ENCODE data around the gene PCGF6.
A peak's percentile ranks its signal among the peaks of the same experiment; 100 is the strongest.

PCGF6 gene

GRCh38 chr10:103280506-103280905 lies 70.4 kb downstream of the PCGF6 start:
- DNase-seq (ENCODE audit: low spot score), result no peak
- TF ChIP-seq CTCF (IDR thresholded peaks at IDR 0.05; ENCODE audit: poor library complexity, severe bottlenecking), result no peak
- no peak overlapping the region for H3K27ac ChIP-seq (ENCODE audit: poor library complexity, severe bottlenecking)
- no peak overlapping the region for H3K4me3 ChIP-seq (ENCODE audit: severe bottlenecking)
- H3K4me1 ChIP-seq (ENCODE audit: insufficient read depth, poor library complexity, severe bottlenecking), result no peaks in the 10 kb centered on the region
- no peaks in the 10 kb centered on the region for H3K36me3 ChIP-seq (ENCODE audit: low read depth)
- H3K9me3 ChIP-seq (ENCODE audit: severe bottlenecking), result no peaks in the 10 kb centered on the region
- peaks cover 33% of the 10 kb centered on the region for H3K27me3 ChIP-seq (ENCODE audit: insufficient read depth, poor library complexity, severe bottlenecking)
- ATAC-seq (ENCODE audit: low read depth), result no peak

GRCh38 chr10:103280031-103280430 lies 70.9 kb downstream of the PCGF6 start:
- DNase-seq (ENCODE audit: low spot score), result no peak
- H3K4me3 ChIP-seq (ENCODE audit: severe bottlenecking), result no peak overlapping the region
- H3K36me3 ChIP-seq (ENCODE audit: low read depth), result no peaks in the 10 kb centered on the region
- no peaks in the 10 kb centered on the region for H3K9me3 ChIP-seq (ENCODE audit: severe bottlenecking)
- no peak overlapping the region for H3K27ac ChIP-seq (ENCODE audit: poor library complexity, severe bottlenecking)
- no peak for TF ChIP-seq CTCF (IDR thresholded peaks at IDR 0.05; ENCODE audit: poor library complexity, severe bottlenecking)
- H3K27me3 ChIP-seq (ENCODE audit: insufficient read depth, poor library complexity, severe bottlenecking), result peaks cover 33% of the 10 kb centered on the region
- ATAC-seq (ENCODE audit: low read depth), result no peak
- H3K4me1 ChIP-seq (ENCODE audit: insufficient read depth, poor library complexity, severe bottlenecking), result no peaks in the 10 kb centered on the region

GRCh38 chr10:103278862-103279298 lies 72.1 kb downstream of the PCGF6 start:
- DNase-seq (ENCODE audit: low spot score) (no peak), ATAC-seq (ENCODE audit: low read depth) (no peak)
- Histone ChIP-seq H3K27ac (ENCODE audit: poor library complexity, severe bottlenecking) (no peak overlapping the region), H3K4me1 (ENCODE audit: insufficient read depth, poor library complexity, severe bottlenecking) (peaks cover under 1% of the 10 kb centered on the region), H3K36me3 (ENCODE audit: low read depth) (no peaks in the 10 kb centered on the region), H3K9me3 (ENCODE audit: severe bottlenecking) (no peaks in the 10 kb centered on the region), H3K4me3 (ENCODE audit: severe bottlenecking) (no peak overlapping the region), H3K27me3 (ENCODE audit: insufficient read depth, poor library complexity, severe bottlenecking) (peaks cover 33% of the 10 kb centered on the region)
- no peak for TF ChIP-seq CTCF (IDR thresholded peaks at IDR 0.05; ENCODE audit: poor library complexity, severe bottlenecking)

GRCh38 chr10:103278537-103278823 lies 72.5 kb downstream of the PCGF6 start:
- TF ChIP-seq CTCF (IDR thresholded peaks at IDR 0.05; ENCODE audit: poor library complexity, severe bottlenecking), result no peak
- Histone ChIP-seq H3K9me3 (ENCODE audit: severe bottlenecking) (no peaks in the 10 kb centered on the region), H3K36me3 (ENCODE audit: low read depth) (no peaks in the 10 kb centered on the region), H3K27me3 (ENCODE audit: insufficient read depth, poor library complexity, severe bottlenecking) (peaks cover 33% of the 10 kb centered on the region), H3K4me1 (ENCODE audit: insufficient read depth, poor library complexity, severe bottlenecking) (peaks cover 5% of the 10 kb centered on the region), H3K4me3 (ENCODE audit: severe bottlenecking) (no peak overlapping the region), H3K27ac (ENCODE audit: poor library complexity, severe bottlenecking) (no peak overlapping the region)
- DNase-seq (ENCODE audit: low spot score) (no peak), ATAC-seq (ENCODE audit: low read depth) (no peak)

GRCh38 chr10:103277713-103278536 lies 73.0 kb downstream of the PCGF6 start:
- TF ChIP-seq CTCF (IDR thresholded peaks at IDR 0.05; ENCODE audit: poor library complexity, severe bottlenecking), result no peak
- Histone ChIP-seq H3K9me3 (ENCODE audit: severe bottlenecking) (no peaks in the 10 kb centered on the region), H3K4me3 (ENCODE audit: severe bottlenecking) (peak overlapping the region; percentile 26), H3K27ac (ENCODE audit: poor library complexity, severe bottlenecking) (no peak overlapping the region), H3K4me1 (ENCODE audit: insufficient read depth, poor library complexity, severe bottlenecking) (peaks cover 9% of the 10 kb centered on the region), H3K36me3 (ENCODE audit: low read depth) (no peaks in the 10 kb centered on the region), H3K27me3 (ENCODE audit: insufficient read depth, poor library complexity, severe bottlenecking) (peaks cover 33% of the 10 kb centered on the region)
- ATAC-seq (ENCODE audit: low read depth) (no peak), DNase-seq (ENCODE audit: low spot score) (no peak)

Measured in RWPE2 (cell line).